SK-N-SH (cell line): ENCODE data around the gene THUMPD3. TPM values are rescaled to one million over a fixed set of nuclear protein-coding genes. Genes with fewer than 3 reads are reported as not detected.

Source experiments
- CTCF ChIA-PET: fragments of 300-600, 350-600 bp; formaldehyde crosslinking; extraction: SDS; loops from one replicate; lab custom pipeline; 2021; lab: Yijun Ruan, JAX
- POLR2A ChIA-PET: fragments of 350-600 bp; sonication (Branson Sonifier 250); formaldehyde crosslinking; extraction: SDS; loops from one replicate; lab custom pipeline; 2020; ENCODE audit warnings: antibody characterized with exemption, inconsistent platforms; lab: Yijun Ruan, JAX
- DNase-seq: peaks from one replicate; pipeline ENCODE4 v3.0.0; 2012
- H2AFZ ChIP-seq: fragments of 200-600 bp; sonication (generic); 2 replicates; pipeline ENCODE4 v1.8.1; 2016; ENCODE audit warnings: antibody characterized with exemption, mild to moderate bottlenecking, low read depth
- H3F3A ChIP-seq: fragments of 200-600 bp; sonication (generic); replicated peaks from 2 replicates; pipeline ENCODE3; 2016; ENCODE audit warnings: antibody characterized with exemption, mild to moderate bottlenecking; ENCODE audit not compliant: insufficient read depth
- H3K27ac ChIP-seq, 2 experiments: fragments of 200-500 bp in 1 of 2; fragments of 200-600 bp in 1 of 2; sonication (Bioruptor generic) in 1 of 2; sonication (generic), shearing (Covaris generic) in 1 of 2; 2 replicates each; pipeline versions ENCODE4 v1.5.1 to v1.6.1; 2014 to 2016; ENCODE audit warnings: low read depth in 2 of 2, inconsistent platforms in 1 of 2, low read length in 1 of 2, mild to moderate bottlenecking in 1 of 2, mixed read lengths in 1 of 2
- H3K27me3 ChIP-seq: fragments of 200-600 bp; sonication (generic), shearing (Covaris generic); 2 replicates; pipeline ENCODE4 v1.6.1; 2016; ENCODE audit warnings: mixed run types; ENCODE audit not compliant: insufficient read depth
- H3K36me3 ChIP-seq, 2 experiments: fragments of 200-500 bp in 1 of 2; fragments of 200-600 bp in 1 of 2; sonication (Bioruptor generic) in 1 of 2; sonication (generic) in 1 of 2; replicated peaks in 1 of 2; 2 replicates each; pipeline versions ENCODE3 to v1.5.1; 2014 to 2016; ENCODE audit warnings: low read length in 1 of 2, mild to moderate bottlenecking in 1 of 2; ENCODE audit not compliant: insufficient read depth in 2 of 2, control insufficient read depth in 1 of 2
- H3K4me1 ChIP-seq, 2 experiments: fragments of 200-500 bp in 1 of 2; fragments of 200-600 bp in 1 of 2; sonication (Bioruptor generic) in 1 of 2; sonication (generic), shearing (Covaris generic) in 1 of 2; 2 replicates each; pipeline versions ENCODE4 v1.5.1 to v1.6.1; 2014 to 2016; ENCODE audit warnings: low read depth in 1 of 2, low read length in 1 of 2, mixed run types in 1 of 2; ENCODE audit not compliant: insufficient read depth in 2 of 2, control insufficient read depth in 1 of 2
- H3K4me2 ChIP-seq: fragments of 200-600 bp; sonication (generic), shearing (Covaris generic); 2 replicates; pipeline ENCODE4 v1.6.1; 2017; ENCODE audit warnings: mixed run types
- H3K4me3 ChIP-seq, 2 experiments: fragments of 200-500 bp in 1 of 2; fragments of 200-600 bp in 1 of 2; sonication (Bioruptor generic) in 1 of 2; sonication (generic), shearing (Covaris generic) in 1 of 2; 2 replicates each; pipeline versions ENCODE4 v1.5.1 to v1.8.1; 2014 to 2016; ENCODE audit warnings: low read depth in 2 of 2, inconsistent platforms in 1 of 2, low read length in 1 of 2, mild to moderate bottlenecking in 1 of 2, mixed read lengths in 1 of 2, moderate library complexity in 1 of 2
- H3K79me2 ChIP-seq: fragments of 200-600 bp; sonication (generic); 2 replicates; pipeline ENCODE4 v1.8.1; 2017; ENCODE audit warnings: mild to moderate bottlenecking; ENCODE audit not compliant: insufficient read depth
- H3K9ac ChIP-seq: fragments of 200-600 bp; sonication (generic); 2 replicates; pipeline ENCODE4 v1.6.1; 2017; ENCODE audit warnings: mixed run types
- H3K9me2 ChIP-seq: fragments of 200-600 bp; sonication (generic); 2 replicates; pipeline ENCODE4 v1.6.1; 2017; ENCODE audit warnings: mixed run types
- H3K9me3 ChIP-seq: fragments of 200-600 bp; sonication (generic); 2 replicates; pipeline ENCODE4 v1.6.1; 2017; ENCODE audit warnings: mixed run types, mild to moderate bottlenecking, moderate library complexity
- H4K20me1 ChIP-seq: fragments of 200-600 bp; sonication (generic); 2 replicates; pipeline ENCODE4 v1.6.1; 2017; ENCODE audit warnings: mild to moderate bottlenecking, mixed run types; ENCODE audit not compliant: insufficient read depth
- EZH2phosphoT487 ChIP-seq: fragments of 200-600 bp; sonication (generic); IDR thresholded peaks from 2 replicates; pipeline ENCODE4 v1.6.1; 2017; ENCODE audit warnings: low read depth, mixed run types, mild to moderate bottlenecking, antibody characterized with exemption, moderate library complexity, borderline replicate concordance
- JUND ChIP-seq: IDR thresholded peaks from 2 replicates; pipeline ENCODE4 v1.4.0; 2012
- MEF2A ChIP-seq: IDR thresholded peaks from 2 replicates; pipeline ENCODE4 v1.4.0; 2012; ENCODE audit warnings: low read depth, borderline replicate concordance
- NRF1 ChIP-seq: IDR thresholded peaks from 2 replicates; pipeline ENCODE4 v1.6.1; 2012; ENCODE audit warnings: low read depth, mild to moderate bottlenecking, low read length
- RAD21 ChIP-seq: IDR thresholded peaks from 2 replicates; pipeline ENCODE4 v1.6.1; 2012; ENCODE audit warnings: mild to moderate bottlenecking, low read length
- SMC3 ChIP-seq: IDR thresholded peaks from 2 replicates; pipeline ENCODE4 v1.6.1; 2012; ENCODE audit warnings: low read depth, low read length, improper control_type of control experiment
- TCF12 ChIP-seq: IDR thresholded peaks from 2 replicates; pipeline ENCODE4 v1.4.0; 2012
- YY1 ChIP-seq: IDR thresholded peaks from 2 replicates; pipeline ENCODE4 v1.4.0; 2012; ENCODE audit warnings: low read depth, mild to moderate bottlenecking
- WGBS: methylation state at CpG from one replicate; pipeline ENCODE4 v1.1.6; 2017; ENCODE audit warnings: low lambda C conversion rate; 5-methylcytosine and 5-hydroxymethylcytosine counted together
- polyA plus RNA-seq, 3 experiments: library from polyadenylated mRNA; depleted of rRNA; stranded (reverse); fragments of >200 nt; gene quantifications; 2 replicates each; pipeline ENCODE4 v1.2.3, GENCODE V29; 2012
- TF ChIP-seq, protein P1 (sequence below): fragments of 150-350 bp; IDR thresholded peaks from 2 replicates; pipeline ENCODE4 v1.6.1; 2017; ENCODE audit warnings: antibody characterized with exemption, low read length, low read depth, borderline replicate concordance
- TF ChIP-seq, protein P2 (sequence below): fragments of 200-600 bp; sonication (generic); IDR thresholded peaks from 2 replicates; pipeline ENCODE4 v1.6.1; 2017; ENCODE audit warnings: antibody characterized with exemption, mild to moderate bottlenecking, moderate library complexity
- TF ChIP-seq, protein P3 (sequence below): fragments of 150-350 bp; IDR thresholded peaks from 2 replicates; pipeline ENCODE4 v1.6.1; 2016; ENCODE audit warnings: mild to moderate bottlenecking, low read depth, low read length
- TF ChIP-seq, protein P4 (sequence below): IDR thresholded peaks from 2 replicates; pipeline ENCODE4 v1.6.1; 2012; ENCODE audit warnings: mild to moderate bottlenecking, low read depth, low read length, moderate library complexity
- TF ChIP-seq, protein P5 (sequence below): IDR thresholded peaks from 2 replicates; pipeline ENCODE4 v1.4.0; 2012; ENCODE audit warnings: low read depth, borderline replicate concordance

The THUMPD3 gene
- polyA plus RNA-seq, 1 of the 3 experiments (the other 2 are of a cell fraction), result 27.1 TPM

DNA sequence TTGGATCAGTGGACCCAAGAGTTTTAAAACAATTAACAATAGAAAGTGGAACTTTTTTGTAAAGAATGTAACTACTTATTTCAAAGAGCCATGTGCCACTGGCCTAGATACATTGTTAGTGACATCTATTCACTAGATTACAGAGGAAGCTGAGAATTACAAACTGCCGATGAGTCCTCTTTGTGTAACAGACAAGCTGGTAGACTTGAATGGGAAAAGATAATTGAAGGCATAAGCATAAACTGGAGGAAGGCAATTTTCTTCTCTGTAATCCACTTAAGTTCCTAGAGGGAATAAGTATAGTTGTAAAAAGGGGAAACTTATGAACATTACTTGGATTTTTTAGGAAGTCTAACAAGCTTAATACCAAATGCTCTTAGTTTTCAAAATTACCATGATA is 15.1 kb downstream of the THUMPD3 start:
- H3K9me2 ChIP-seq, result no peaks in the 10 kb centered on the region
- CTCF ChIA-PET, result interaction anchor here (1.0 to 1.1 kb wide), 3 partner anchors 8 to 80 kb away, joined by 3 to 4 read pairs (median 4); no protein-coding TSS in a partner anchor
- no peak overlapping the region for H3K27ac ChIP-seq
- peaks cover 12% of the 10 kb centered on the region for H3F3A ChIP-seq
- no peaks in the 10 kb centered on the region for H3K9me3 ChIP-seq
- H3K36me3 ChIP-seq, result peaks cover 74 to 77% of the 10 kb centered on the region in 2 experiments
- no peak for DNase-seq
- no peak overlapping the region for H3K9ac ChIP-seq
- H3K27me3 ChIP-seq, result no peaks in the 10 kb centered on the region
- 100% methylated on average over 1 of the region's 1 CpG for WGBS
- no peak overlapping the region for H3K4me2 ChIP-seq
- POLR2A ChIA-PET, result no interaction called here
- H3K79me2 ChIP-seq, result peaks cover 29% of the 10 kb centered on the region; the same call in 1 of the 2 replicates
- no peak for TF ChIP-seq YY1
- TF ChIP-seq, protein P1, sequence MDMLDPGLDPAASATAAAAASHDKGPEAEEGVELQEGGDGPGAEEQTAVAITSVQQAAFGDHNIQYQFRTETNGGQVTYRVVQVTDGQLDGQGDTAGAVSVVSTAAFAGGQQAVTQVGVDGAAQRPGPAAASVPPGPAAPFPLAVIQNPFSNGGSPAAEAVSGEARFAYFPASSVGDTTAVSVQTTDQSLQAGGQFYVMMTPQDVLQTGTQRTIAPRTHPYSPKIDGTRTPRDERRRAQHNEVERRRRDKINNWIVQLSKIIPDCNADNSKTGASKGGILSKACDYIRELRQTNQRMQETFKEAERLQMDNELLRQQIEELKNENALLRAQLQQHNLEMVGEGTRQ, result no peak
- TF ChIP-seq, protein P2, sequence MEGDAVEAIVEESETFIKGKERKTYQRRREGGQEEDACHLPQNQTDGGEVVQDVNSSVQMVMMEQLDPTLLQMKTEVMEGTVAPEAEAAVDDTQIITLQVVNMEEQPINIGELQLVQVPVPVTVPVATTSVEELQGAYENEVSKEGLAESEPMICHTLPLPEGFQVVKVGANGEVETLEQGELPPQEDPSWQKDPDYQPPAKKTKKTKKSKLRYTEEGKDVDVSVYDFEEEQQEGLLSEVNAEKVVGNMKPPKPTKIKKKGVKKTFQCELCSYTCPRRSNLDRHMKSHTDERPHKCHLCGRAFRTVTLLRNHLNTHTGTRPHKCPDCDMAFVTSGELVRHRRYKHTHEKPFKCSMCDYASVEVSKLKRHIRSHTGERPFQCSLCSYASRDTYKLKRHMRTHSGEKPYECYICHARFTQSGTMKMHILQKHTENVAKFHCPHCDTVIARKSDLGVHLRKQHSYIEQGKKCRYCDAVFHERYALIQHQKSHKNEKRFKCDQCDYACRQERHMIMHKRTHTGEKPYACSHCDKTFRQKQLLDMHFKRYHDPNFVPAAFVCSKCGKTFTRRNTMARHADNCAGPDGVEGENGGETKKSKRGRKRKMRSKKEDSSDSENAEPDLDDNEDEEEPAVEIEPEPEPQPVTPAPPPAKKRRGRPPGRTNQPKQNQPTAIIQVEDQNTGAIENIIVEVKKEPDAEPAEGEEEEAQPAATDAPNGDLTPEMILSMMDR, result no peak
- TF ChIP-seq JUND, result no peak
- no peak for TF ChIP-seq NRF1
- TF ChIP-seq MEF2A, result no peak
- TF ChIP-seq RAD21, result no peak
- no peak for TF ChIP-seq SMC3
- no peak for TF ChIP-seq EZH2phosphoT487
- TF ChIP-seq, all 33 proteins: peak for 0
- Histone ChIP-seq H4K20me1 (no peaks in the 10 kb centered on the region), H3K4me1 (no peaks in the 10 kb centered on the region), H3K4me3 (no peak overlapping the region), H2AFZ (no peak overlapping the region)

DNA sequence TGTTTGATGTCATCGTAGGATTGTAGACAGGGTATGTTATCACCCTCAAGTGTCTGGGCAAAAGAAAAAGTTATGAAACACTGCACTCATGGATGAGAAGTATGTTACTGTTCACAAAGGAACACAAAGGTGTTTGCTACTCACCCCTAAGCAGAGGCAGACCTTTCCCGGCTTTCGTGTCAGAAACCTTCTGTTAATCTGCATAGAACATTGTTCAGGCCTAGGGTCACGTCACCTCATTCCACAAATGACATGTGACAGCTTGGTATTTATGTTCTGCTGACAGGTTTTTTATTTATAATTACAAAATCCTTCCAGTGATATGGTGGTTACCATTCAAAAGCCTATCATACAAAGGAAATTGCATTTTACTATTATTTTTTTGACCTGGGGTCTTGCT is 16.5 kb downstream of the THUMPD3 start:
- peaks cover 23% of the 10 kb centered on the region for H3F3A ChIP-seq
- ChIA-PET CTCF (no interaction called here), POLR2A (interaction anchor here (1.2 kb wide), 1 partner anchor 17 kb away, joined by 4 read pairs; no protein-coding TSS in a partner anchor)
- H3K27ac ChIP-seq, result no peak overlapping the region
- no peaks in the 10 kb centered on the region for H3K9me2 ChIP-seq
- H3K4me3 ChIP-seq, result no peak overlapping the region
- H3K79me2 ChIP-seq, result peaks cover 27% of the 10 kb centered on the region; the same call in 1 of the 2 replicates
- peaks cover 74 to 76% of the 10 kb centered on the region in 2 experiments for H3K36me3 ChIP-seq
- H3K4me1 ChIP-seq, result no peaks in the 10 kb centered on the region
- H3K9me3 ChIP-seq, result no peaks in the 10 kb centered on the region
- no peak overlapping the region for H3K4me2 ChIP-seq
- TF ChIP-seq, protein P3, sequence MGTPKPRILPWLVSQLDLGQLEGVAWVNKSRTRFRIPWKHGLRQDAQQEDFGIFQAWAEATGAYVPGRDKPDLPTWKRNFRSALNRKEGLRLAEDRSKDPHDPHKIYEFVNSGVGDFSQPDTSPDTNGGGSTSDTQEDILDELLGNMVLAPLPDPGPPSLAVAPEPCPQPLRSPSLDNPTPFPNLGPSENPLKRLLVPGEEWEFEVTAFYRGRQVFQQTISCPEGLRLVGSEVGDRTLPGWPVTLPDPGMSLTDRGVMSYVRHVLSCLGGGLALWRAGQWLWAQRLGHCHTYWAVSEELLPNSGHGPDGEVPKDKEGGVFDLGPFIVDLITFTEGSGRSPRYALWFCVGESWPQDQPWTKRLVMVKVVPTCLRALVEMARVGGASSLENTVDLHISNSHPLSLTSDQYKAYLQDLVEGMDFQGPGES, result no peak
- TF ChIP-seq SMC3 (no peak), TCF12 (no peak)
- TF ChIP-seq, protein P4, sequence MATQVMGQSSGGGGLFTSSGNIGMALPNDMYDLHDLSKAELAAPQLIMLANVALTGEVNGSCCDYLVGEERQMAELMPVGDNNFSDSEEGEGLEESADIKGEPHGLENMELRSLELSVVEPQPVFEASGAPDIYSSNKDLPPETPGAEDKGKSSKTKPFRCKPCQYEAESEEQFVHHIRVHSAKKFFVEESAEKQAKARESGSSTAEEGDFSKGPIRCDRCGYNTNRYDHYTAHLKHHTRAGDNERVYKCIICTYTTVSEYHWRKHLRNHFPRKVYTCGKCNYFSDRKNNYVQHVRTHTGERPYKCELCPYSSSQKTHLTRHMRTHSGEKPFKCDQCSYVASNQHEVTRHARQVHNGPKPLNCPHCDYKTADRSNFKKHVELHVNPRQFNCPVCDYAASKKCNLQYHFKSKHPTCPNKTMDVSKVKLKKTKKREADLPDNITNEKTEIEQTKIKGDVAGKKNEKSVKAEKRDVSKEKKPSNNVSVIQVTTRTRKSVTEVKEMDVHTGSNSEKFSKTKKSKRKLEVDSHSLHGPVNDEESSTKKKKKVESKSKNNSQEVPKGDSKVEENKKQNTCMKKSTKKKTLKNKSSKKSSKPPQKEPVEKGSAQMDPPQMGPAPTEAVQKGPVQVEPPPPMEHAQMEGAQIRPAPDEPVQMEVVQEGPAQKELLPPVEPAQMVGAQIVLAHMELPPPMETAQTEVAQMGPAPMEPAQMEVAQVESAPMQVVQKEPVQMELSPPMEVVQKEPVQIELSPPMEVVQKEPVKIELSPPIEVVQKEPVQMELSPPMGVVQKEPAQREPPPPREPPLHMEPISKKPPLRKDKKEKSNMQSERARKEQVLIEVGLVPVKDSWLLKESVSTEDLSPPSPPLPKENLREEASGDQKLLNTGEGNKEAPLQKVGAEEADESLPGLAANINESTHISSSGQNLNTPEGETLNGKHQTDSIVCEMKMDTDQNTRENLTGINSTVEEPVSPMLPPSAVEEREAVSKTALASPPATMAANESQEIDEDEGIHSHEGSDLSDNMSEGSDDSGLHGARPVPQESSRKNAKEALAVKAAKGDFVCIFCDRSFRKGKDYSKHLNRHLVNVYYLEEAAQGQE, result no peak
- TF ChIP-seq, protein P2, result no peak
- TF ChIP-seq, protein P5, sequence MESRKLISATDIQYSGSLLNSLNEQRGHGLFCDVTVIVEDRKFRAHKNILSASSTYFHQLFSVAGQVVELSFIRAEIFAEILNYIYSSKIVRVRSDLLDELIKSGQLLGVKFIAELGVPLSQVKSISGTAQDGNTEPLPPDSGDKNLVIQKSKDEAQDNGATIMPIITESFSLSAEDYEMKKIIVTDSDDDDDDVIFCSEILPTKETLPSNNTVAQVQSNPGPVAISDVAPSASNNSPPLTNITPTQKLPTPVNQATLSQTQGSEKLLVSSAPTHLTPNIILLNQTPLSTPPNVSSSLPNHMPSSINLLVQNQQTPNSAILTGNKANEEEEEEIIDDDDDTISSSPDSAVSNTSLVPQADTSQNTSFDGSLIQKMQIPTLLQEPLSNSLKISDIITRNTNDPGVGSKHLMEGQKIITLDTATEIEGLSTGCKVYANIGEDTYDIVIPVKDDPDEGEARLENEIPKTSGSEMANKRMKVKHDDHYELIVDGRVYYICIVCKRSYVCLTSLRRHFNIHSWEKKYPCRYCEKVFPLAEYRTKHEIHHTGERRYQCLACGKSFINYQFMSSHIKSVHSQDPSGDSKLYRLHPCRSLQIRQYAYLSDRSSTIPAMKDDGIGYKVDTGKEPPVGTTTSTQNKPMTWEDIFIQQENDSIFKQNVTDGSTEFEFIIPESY, result no peak
- no peak overlapping the region for H2AFZ ChIP-seq
- H4K20me1 ChIP-seq, result no peaks in the 10 kb centered on the region
- WGBS, result 80% methylated on average over 4 of the region's 4 CpGs
- DNase-seq, result no peak
- no peaks in the 10 kb centered on the region for H3K27me3 ChIP-seq
- H3K9ac ChIP-seq, result no peak overlapping the region
